Tongue (tissue), 2 donors: ENCODE measurements around the gene LRTM1. TPM values are rescaled to one million over a fixed set of nuclear protein-coding genes. Genes with fewer than 3 reads are reported as not detected.

Experiments
- DNase-seq: peaks from one replicate; pipeline ENCODE4 v3.0.0-alpha.2; 2015
- total RNA-seq: library from RNA; depleted of rRNA; stranded (reverse); fragments of >200 nt; gene quantifications from one replicate; pipeline ENCODE4 v1.2.3, GENCODE V29; 2014

The LRTM1 gene
- total RNA-seq, 1 donor from 2014 or later = 84.2 TPM

- peak; percentile 97 for DNase-seq
Observed at GRCh38 chr3:54891540-54891897, 36.3 kb downstream of the LRTM1 start.

GRCh38 chr3:54889731-54890130 lies 38.1 kb downstream of the LRTM1 start:
- no peak for DNase-seq

GRCh38 chr3:54888873-54889272 lies 39.0 kb downstream of the LRTM1 start:
- peak; percentile 73 for DNase-seq

GRCh38 chr3:54888162-54888561 lies 39.7 kb downstream of the LRTM1 start:
- DNase-seq = no peak

- DNase-seq = peak; percentile 74
Observed at GRCh38 chr3:54882129-54882833, 45.6 kb downstream of the LRTM1 start.

- DNase-seq = no peak
Observed at GRCh38 chr3:54878145-54878544, 49.7 kb downstream of the LRTM1 start.

GRCh38 chr3:54877730-54878129 lies 50.1 kb downstream of the LRTM1 start:
- no peak for DNase-seq

- DNase-seq = no peak
Observed at GRCh38 chr3:54876694-54877093, 51.2 kb downstream of the LRTM1 start.

GRCh38 chr3:54875596-54876268 lies 52.1 kb downstream of the LRTM1 start:
- DNase-seq = no peak

GRCh38 chr3:54874816-54875556 lies 52.9 kb downstream of the LRTM1 start:
- no peak for DNase-seq

GRCh38 chr3:54873059-54874010 lies 54.5 kb downstream of the LRTM1 start:
- no peak for DNase-seq

GRCh38 chr3:54871867-54872266 lies 56.0 kb downstream of the LRTM1 start:
- DNase-seq = no peak

GRCh38 chr3:54870423-54870822 lies 57.4 kb downstream of the LRTM1 start:
- peak; percentile 76 for DNase-seq
